IPS DF 6.9 (cell line): ENCODE data around the gene PLXNA2.

Source experiments
- DNase-seq: peaks from one replicate; pipeline ENCODE4 v3.0.0-alpha.2; 2013; ENCODE audit warnings: low read depth, low spot score
- H3K27ac ChIP-seq: one replicate; pipeline ENCODE4 v1.5.1; 2013; ENCODE audit warnings: low read length, control low read depth
- H3K27me3 ChIP-seq: 2 replicates; pipeline ENCODE4 v1.6.1; 2013; ENCODE audit warnings: mild to moderate bottlenecking, low read length; ENCODE audit not compliant: control insufficient read depth, insufficient read depth
- H3K36me3 ChIP-seq: 2 replicates; pipeline ENCODE4 v1.6.1; 2013; ENCODE audit warnings: low read length; ENCODE audit not compliant: control insufficient read depth, insufficient read depth
- H3K4me1 ChIP-seq: 2 replicates; pipeline ENCODE4 v1.6.1; 2013; ENCODE audit warnings: low read length; ENCODE audit not compliant: control insufficient read depth, insufficient read depth
- H3K4me3 ChIP-seq: 2 replicates; pipeline ENCODE4 v1.5.1; 2013; ENCODE audit warnings: mild to moderate bottlenecking, low read length
- H3K9me3 ChIP-seq: 2 replicates; pipeline ENCODE4 v1.6.1; 2013; ENCODE audit warnings: low read length, inconsistent platforms; ENCODE audit not compliant: control insufficient read depth, insufficient read depth
- WGBS: extraction: QIAGEN DNeasy Blood & Tissue Kit; methylation state at CpG from one replicate; pipeline ENCODE4 v1.1.7; 2013; ENCODE audit warnings: mixed read lengths, missing lambda C conversion rate; ENCODE audit not compliant: insufficient read length, insufficient coverage; 5-methylcytosine and 5-hydroxymethylcytosine counted together

PLXNA2 gene

GRCh38 chr1:208242146-208242545, 2.0 kb downstream of the PLXNA2 start:
- no peak overlapping the region for H3K27ac ChIP-seq
- H3K4me1 ChIP-seq = peaks cover 2% of the 10 kb centered on the region; the same call in 1 of the 2 replicates
- no peaks in the 10 kb centered on the region for H3K9me3 ChIP-seq
- peaks cover 22% of the 10 kb centered on the region for H3K27me3 ChIP-seq
- DNase-seq = no peak
- no peaks in the 10 kb centered on the region for H3K36me3 ChIP-seq
- no peak overlapping the region for H3K4me3 ChIP-seq
- WGBS = no CpG with 5 or more reads among the region's 3 CpGs

- H3K4me3 ChIP-seq = no peak overlapping the region
Measured at GRCh38 chr1:208241512-208241911, 2.7 kb downstream of the PLXNA2 start.

DNA sequence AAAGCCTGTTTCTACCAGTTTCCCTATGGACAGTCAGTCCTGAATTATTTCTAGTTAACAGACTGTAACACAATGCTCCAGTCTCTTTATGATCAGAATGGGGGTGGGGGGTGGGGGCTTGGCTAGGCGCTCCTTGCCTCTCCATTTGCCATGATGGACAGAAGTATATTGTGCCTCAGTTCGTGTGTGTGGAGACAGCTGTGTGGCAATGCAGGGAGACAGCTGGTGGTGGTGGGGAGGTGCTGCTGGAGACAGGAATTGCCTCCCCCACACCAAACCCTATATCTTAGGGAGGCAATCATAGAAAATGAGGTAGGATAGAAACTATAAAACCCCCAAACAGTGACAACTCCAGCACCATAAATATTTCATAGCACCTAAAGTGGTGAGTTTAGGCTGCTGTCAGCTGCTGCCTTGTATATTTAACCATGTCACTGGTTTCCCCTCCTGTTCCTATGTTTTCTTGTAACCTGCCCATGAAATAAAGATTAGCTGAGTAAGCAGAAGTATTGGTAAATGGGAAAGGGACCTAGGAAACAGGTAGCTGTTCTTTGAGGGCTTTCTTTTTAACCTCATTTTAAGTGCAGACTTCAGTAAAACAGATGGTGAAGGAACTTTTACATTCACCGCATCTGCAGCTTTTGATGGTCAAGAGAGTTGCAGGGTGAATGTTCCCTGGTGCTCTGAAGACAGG, 3.4 kb downstream of the PLXNA2 start:
- H3K27me3 ChIP-seq = peaks cover 22% of the 10 kb centered on the region
- WGBS = no CpG with 5 or more reads among the region's 3 CpGs
- no peak for DNase-seq

More at GRCh38 chr1:208241512-208241911, 2.7 kb downstream of the PLXNA2 start:
- Histone ChIP-seq H3K36me3 (no peaks in the 10 kb centered on the region), H3K4me1 (peaks cover 2% of the 10 kb centered on the region; the same call in 1 of the 2 replicates), H3K27ac (no peak overlapping the region), H3K27me3 (peaks cover 22% of the 10 kb centered on the region), H3K9me3 (no peaks in the 10 kb centered on the region)
- WGBS = no CpG with 5 or more reads among the region's 5 CpGs
- DNase-seq = no peak

GRCh38 chr1:208239473-208240381, 4.5 kb downstream of the PLXNA2 start:
- H3K27ac ChIP-seq = no peak overlapping the region
- DNase-seq = no peak
- H3K36me3 ChIP-seq = no peaks in the 10 kb centered on the region
- H3K4me1 ChIP-seq = peaks cover 2% of the 10 kb centered on the region; the same call in 1 of the 2 replicates
- no peak overlapping the region for H3K4me3 ChIP-seq
- no CpG with 5 or more reads among the region's 10 CpGs for WGBS
- peaks cover 19% of the 10 kb centered on the region for H3K27me3 ChIP-seq
- H3K9me3 ChIP-seq = no peaks in the 10 kb centered on the region

More for the DNA sequence above, 3.4 kb downstream of the PLXNA2 start:
- H3K36me3 ChIP-seq = no peaks in the 10 kb centered on the region
- peaks cover 2% of the 10 kb centered on the region; the same call in 1 of the 2 replicates for H3K4me1 ChIP-seq
- no peaks in the 10 kb centered on the region for H3K9me3 ChIP-seq
- no peak overlapping the region for H3K27ac ChIP-seq
- no peak overlapping the region for H3K4me3 ChIP-seq

- WGBS = no CpG with 5 or more reads among the region's 9 CpGs
- Histone ChIP-seq H3K27ac (no peak overlapping the region), H3K27me3 (peaks cover 19% of the 10 kb centered on the region), H3K4me3 (no peak overlapping the region), H3K36me3 (no peaks in the 10 kb centered on the region), H3K4me1 (no peaks in the 10 kb centered on the region; the same call in 1 of the 2 replicates), H3K9me3 (no peaks in the 10 kb centered on the region)
- no peak for DNase-seq
Measured at GRCh38 chr1:208238710-208239472, 5.3 kb downstream of the PLXNA2 start.

- Histone ChIP-seq H3K9me3 (no peaks in the 10 kb centered on the region), H3K36me3 (no peaks in the 10 kb centered on the region), H3K27ac (no peak overlapping the region), H3K27me3 (peaks cover 9% of the 10 kb centered on the region), H3K4me1 (no peaks in the 10 kb centered on the region; the same call in 1 of the 2 replicates), H3K4me3 (no peak overlapping the region)
- WGBS = no CpG with 5 or more reads among the region's 8 CpGs
- DNase-seq = no peak
Measured at GRCh38 chr1:208237241-208237640, 6.9 kb downstream of the PLXNA2 start.

GRCh38 chr1:208235982-208236761, 8.0 kb downstream of the PLXNA2 start:
- WGBS = no CpG with 5 or more reads among the region's 17 CpGs
- no peak overlapping the region for H3K4me3 ChIP-seq
- H3K4me1 ChIP-seq = no peaks in the 10 kb centered on the region; the same call in 1 of the 2 replicates
- no peaks in the 10 kb centered on the region; the same call in 1 of the 2 replicates for H3K27me3 ChIP-seq
- H3K27ac ChIP-seq = no peak overlapping the region
- no peaks in the 10 kb centered on the region for H3K36me3 ChIP-seq
- DNase-seq = no peak
- no peaks in the 10 kb centered on the region for H3K9me3 ChIP-seq

GRCh38 chr1:208235356-208235981, 8.7 kb downstream of the PLXNA2 start:
- Histone ChIP-seq H3K4me3 (no peak overlapping the region), H3K4me1 (no peaks in the 10 kb centered on the region; the same call in 1 of the 2 replicates), H3K9me3 (no peaks in the 10 kb centered on the region), H3K27ac (no peak overlapping the region), H3K36me3 (no peaks in the 10 kb centered on the region), H3K27me3 (no peaks in the 10 kb centered on the region)
- DNase-seq = no peak
- WGBS = no CpG with 5 or more reads among the region's 9 CpGs

- no CpG with 5 or more reads among the region's 5 CpGs for WGBS
- no peak for DNase-seq
- no peak overlapping the region for H3K4me3 ChIP-seq
- no peaks in the 10 kb centered on the region for H3K27me3 ChIP-seq
- H3K27ac ChIP-seq = no peak overlapping the region
- no peaks in the 10 kb centered on the region for H3K36me3 ChIP-seq
- no peaks in the 10 kb centered on the region for H3K9me3 ChIP-seq
- no peaks in the 10 kb centered on the region; the same call in 1 of the 2 replicates for H3K4me1 ChIP-seq
Measured at GRCh38 chr1:208234721-208235120, 9.5 kb downstream of the PLXNA2 start.
